DMS 273 treated with DMSO at 0.1 percent for 48 hours (cell line): ENCODE results near the gene NEDD4L.
"Not testable (repeated sequence)": the region's sequence is repeated elsewhere in the genome, so short reads cannot be mapped to it uniquely, and the experiment has no call there.

Experiments used
- DNase-seq: peaks from one replicate; lab custom pipeline; 2025; lab: John Stamatoyannopoulos, UW

Gene NEDD4L

GRCh38 chr18:58241026-58241679, 197.1 kb downstream of the NEDD4L start:
- DNase-seq = no peak

- DNase-seq = peak; percentile 63
These were observed 197.9 kb downstream of the NEDD4L start for GRCh38 chr18:58241877-58242276.

- no peak for DNase-seq
These were observed 198.4 kb downstream of the NEDD4L start for GRCh38 chr18:58242435-58242834.

GRCh38 chr18:58242968-58243367, 198.9 kb downstream of the NEDD4L start:
- no peak for DNase-seq

GRCh38 chr18:58243401-58243800, 199.4 kb downstream of the NEDD4L start:
- DNase-seq = no peak

GRCh38 chr18:58247363-58247834, 203.4 kb downstream of the NEDD4L start:
- DNase-seq = no peak

- DNase-seq = no peak
These were observed 205.7 kb downstream of the NEDD4L start for GRCh38 chr18:58249712-58250111.

- no peak for DNase-seq
These were observed 207.4 kb downstream of the NEDD4L start for GRCh38 chr18:58251416-58251815.

GRCh38 chr18:58252166-58252565, 208.1 kb downstream of the NEDD4L start:
- DNase-seq = no peak

GRCh38 chr18:58253318-58253717, 209.3 kb downstream of the NEDD4L start:
- DNase-seq = no peak

- no peak for DNase-seq
These were observed 209.8 kb downstream of the NEDD4L start for GRCh38 chr18:58253871-58254270.

- DNase-seq = no peak
These were observed 211.0 kb downstream of the NEDD4L start for GRCh38 chr18:58254873-58255511.

- no peak for DNase-seq
These were observed 211.8 kb downstream of the NEDD4L start for GRCh38 chr18:58255701-58256311.

GRCh38 chr18:58256316-58257080, 212.5 kb downstream of the NEDD4L start:
- DNase-seq = no peak

GRCh38 chr18:58257461-58257860, 213.4 kb downstream of the NEDD4L start:
- no peak for DNase-seq

- no peak for DNase-seq
These were observed 214.8 kb downstream of the NEDD4L start for GRCh38 chr18:58258692-58259342.

GRCh38 chr18:58263055-58263957, 219.3 kb downstream of the NEDD4L start:
- DNase-seq = no peak

GRCh38 chr18:58264075-58264474, 220.0 kb downstream of the NEDD4L start:
- no peak for DNase-seq

- DNase-seq = no peak
These were observed 220.8 kb downstream of the NEDD4L start for GRCh38 chr18:58264840-58265239.

GRCh38 chr18:58265489-58265888, 221.5 kb downstream of the NEDD4L start:
- not testable (repeated sequence) for DNase-seq

- DNase-seq = no peak
These were observed 222.3 kb downstream of the NEDD4L start for GRCh38 chr18:58266291-58266690.
